Osteocyte (in vitro differentiated cells): ENCODE results near the gene CC2D1B. TPM values are rescaled to one million over a fixed set of nuclear protein-coding genes. Genes with fewer than 3 reads are reported as not detected.

ENCODE experiments used
- DNase-seq: peaks from one replicate; pipeline ENCODE4 v3.0.0; 2021; ENCODE audit warnings: mixed read lengths; ENCODE audit not compliant: unreplicated experiment; ENCODE audit errors: extremely low spot score
- H3K27ac Mint-ChIP-seq: one replicate; pipeline ENCODE4 v1.8.0; 2021; ENCODE audit warnings: mild to moderate bottlenecking, mixed read lengths; ENCODE audit not compliant: unreplicated experiment
- H3K27me3 Mint-ChIP-seq: one replicate; pipeline ENCODE4 v1.8.0; 2021; ENCODE audit warnings: mixed read lengths; ENCODE audit not compliant: unreplicated experiment
- H3K36me3 Mint-ChIP-seq: one replicate; pipeline ENCODE4 v1.8.0; 2021; ENCODE audit warnings: mixed read lengths; ENCODE audit not compliant: unreplicated experiment
- H3K4me1 Mint-ChIP-seq: one replicate; pipeline ENCODE4 v1.8.0; 2021; ENCODE audit warnings: mixed read lengths; ENCODE audit not compliant: unreplicated experiment
- H3K4me3 Mint-ChIP-seq: one replicate; pipeline ENCODE4 v1.8.0; 2021; ENCODE audit warnings: mild to moderate bottlenecking, moderate library complexity, mixed read lengths; ENCODE audit not compliant: unreplicated experiment
- H3K9me3 Mint-ChIP-seq: one replicate; pipeline ENCODE4 v1.8.0; 2021; ENCODE audit warnings: mixed read lengths; ENCODE audit not compliant: unreplicated experiment
- total RNA-seq: library from RNA; stranded (reverse); gene quantifications from 2 replicates; pipeline ENCODE4 v1.2.1, GENCODE V29; 2021
- TF ChIP-seq, protein P1 (sequence below): fragments of 200-600 bp; sonication (generic); IDR thresholded peaks from 2 replicates; pipeline ENCODE4 v1.5.0; 2021; ENCODE audit warnings: antibody characterized with exemption, mild to moderate bottlenecking, moderate library complexity

Gene CC2D1B
- total RNA-seq, 1 donor from 2014 or later: 44.0 TPM

DNA sequence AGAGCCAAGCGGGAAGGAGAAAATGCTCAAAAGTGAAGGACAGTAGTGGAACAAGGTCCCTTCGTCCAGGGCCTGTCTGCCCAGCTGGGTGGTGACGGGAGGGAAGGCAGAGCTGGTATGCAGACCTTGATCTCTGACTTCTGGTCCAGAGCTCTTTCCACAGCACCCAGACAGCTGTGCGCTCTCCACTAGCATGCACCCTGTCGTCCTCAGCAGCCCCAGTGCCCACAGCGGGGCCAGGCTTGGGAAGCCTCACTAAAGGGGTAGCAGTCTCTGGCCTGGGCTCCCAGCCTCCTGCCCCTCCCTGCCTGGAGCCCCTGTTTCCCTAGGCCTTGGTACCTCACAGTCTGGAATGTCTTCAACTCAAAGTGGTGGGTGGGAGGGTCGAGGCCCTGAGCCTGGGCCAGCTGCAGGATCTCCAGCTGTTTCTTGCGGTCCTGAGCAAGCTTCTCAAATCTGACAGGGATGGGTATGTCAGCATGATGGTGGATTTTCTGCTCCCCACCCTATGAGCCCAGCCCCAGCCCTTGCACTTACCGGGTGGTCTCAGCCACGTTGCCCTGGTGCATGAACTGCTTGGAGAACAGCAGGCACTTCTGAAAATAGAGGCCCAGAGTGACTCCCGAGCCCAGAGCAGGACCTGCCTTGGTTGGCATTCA, 10.0 kb downstream of the CC2D1B start:
- Mint-ChIP-seq H3K27ac (no peak overlapping the region), H3K4me3 (no peak overlapping the region), H3K36me3 (peaks cover 63% of the 10 kb centered on the region), H3K27me3 (no peaks in the 10 kb centered on the region), H3K9me3 (no peaks in the 10 kb centered on the region), H3K4me1 (no peaks in the 10 kb centered on the region)
- DNase-seq: no peak
- TF ChIP-seq, protein P1, sequence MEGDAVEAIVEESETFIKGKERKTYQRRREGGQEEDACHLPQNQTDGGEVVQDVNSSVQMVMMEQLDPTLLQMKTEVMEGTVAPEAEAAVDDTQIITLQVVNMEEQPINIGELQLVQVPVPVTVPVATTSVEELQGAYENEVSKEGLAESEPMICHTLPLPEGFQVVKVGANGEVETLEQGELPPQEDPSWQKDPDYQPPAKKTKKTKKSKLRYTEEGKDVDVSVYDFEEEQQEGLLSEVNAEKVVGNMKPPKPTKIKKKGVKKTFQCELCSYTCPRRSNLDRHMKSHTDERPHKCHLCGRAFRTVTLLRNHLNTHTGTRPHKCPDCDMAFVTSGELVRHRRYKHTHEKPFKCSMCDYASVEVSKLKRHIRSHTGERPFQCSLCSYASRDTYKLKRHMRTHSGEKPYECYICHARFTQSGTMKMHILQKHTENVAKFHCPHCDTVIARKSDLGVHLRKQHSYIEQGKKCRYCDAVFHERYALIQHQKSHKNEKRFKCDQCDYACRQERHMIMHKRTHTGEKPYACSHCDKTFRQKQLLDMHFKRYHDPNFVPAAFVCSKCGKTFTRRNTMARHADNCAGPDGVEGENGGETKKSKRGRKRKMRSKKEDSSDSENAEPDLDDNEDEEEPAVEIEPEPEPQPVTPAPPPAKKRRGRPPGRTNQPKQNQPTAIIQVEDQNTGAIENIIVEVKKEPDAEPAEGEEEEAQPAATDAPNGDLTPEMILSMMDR: no peak

DNA sequence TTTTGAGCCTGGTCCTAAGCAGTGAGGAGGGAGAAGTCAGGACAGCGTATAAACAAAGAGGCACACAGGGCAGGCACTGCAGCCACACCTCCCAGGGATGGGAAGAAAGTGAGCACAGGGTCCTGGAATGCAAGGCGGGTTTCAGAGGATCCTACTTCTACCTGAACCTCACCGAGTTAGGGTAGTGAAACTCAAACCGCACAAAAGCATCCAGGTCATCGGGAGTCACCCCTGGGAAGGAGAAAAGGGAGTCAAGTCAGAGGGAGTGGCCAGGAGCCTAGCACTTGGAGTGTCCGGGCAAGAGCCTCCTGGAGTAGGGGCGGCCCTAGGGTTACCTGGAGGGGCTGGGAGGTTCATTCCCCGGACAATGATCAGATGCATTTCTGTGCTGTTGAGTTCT, 10.6 kb downstream of the CC2D1B start:
- Mint-ChIP-seq H3K36me3 (peaks cover 59% of the 10 kb centered on the region), H3K27me3 (no peaks in the 10 kb centered on the region), H3K27ac (no peak overlapping the region), H3K4me3 (no peak overlapping the region), H3K4me1 (no peaks in the 10 kb centered on the region), H3K9me3 (no peaks in the 10 kb centered on the region)
- TF ChIP-seq, protein P1: no peak
- DNase-seq: no peak

DNA sequence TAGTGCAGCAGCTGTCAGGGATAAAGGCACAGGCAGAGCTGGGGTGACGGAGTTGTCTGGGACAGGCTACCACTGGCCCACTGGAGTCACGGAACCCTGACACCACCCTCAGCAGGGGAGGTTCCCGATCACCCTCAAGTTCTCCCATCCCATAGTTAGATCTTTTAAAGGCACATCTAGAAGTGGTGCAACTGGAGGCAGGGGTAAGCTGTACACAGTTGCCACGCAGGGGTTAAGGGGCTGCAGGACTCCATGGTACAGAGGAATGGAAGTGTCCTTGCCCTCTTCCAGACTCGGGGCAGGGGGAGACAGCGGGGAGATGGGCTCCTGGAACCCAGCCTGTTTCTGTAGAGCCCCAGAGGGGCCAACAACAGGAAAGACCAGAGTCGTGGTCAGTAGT, 13.3 kb downstream of the CC2D1B start:
- Mint-ChIP-seq H3K36me3 (peaks cover 43% of the 10 kb centered on the region), H3K27me3 (no peaks in the 10 kb centered on the region), H3K27ac (no peak overlapping the region), H3K4me1 (no peaks in the 10 kb centered on the region), H3K4me3 (no peak overlapping the region), H3K9me3 (no peaks in the 10 kb centered on the region)
- DNase-seq: no peak
- TF ChIP-seq, protein P1: no peak

DNA sequence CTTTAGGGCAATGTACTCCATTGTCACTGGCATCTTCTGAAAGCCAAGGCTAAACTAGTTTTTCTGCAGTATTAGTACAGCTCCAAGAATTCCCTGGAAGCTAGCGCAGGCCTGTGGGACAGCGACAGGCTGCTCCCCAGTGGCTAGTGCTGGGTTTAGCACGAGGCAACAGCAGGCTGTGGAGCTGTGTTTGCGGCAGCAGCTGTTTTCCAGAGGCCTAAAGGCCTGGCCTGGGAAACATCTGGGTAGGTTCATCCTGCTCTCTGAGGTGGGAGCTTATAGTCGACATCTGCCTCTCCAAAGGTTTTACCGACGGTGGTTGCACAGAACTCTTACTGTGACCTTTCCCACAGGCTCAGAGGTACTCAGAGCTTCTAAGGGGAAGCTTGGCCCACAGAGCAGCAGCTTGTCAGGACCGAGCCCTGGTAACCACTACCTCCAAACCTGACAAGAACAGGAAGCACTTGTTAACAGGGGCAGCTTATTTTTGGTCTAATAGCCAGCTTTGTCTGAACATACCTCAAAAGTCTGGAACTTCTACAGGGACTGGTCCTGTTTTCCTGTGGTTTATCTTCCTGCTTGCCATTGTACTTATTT, 17.2 kb downstream of the CC2D1B start:
- TF ChIP-seq, protein P1: peak; percentile 33
- H3K27ac Mint-ChIP-seq: no peak overlapping the region
- peaks cover 28% of the 10 kb centered on the region for H3K36me3 Mint-ChIP-seq
- DNase-seq: no peak
- H3K4me3 Mint-ChIP-seq: no peak overlapping the region
- no peaks in the 10 kb centered on the region for H3K4me1 Mint-ChIP-seq
- H3K9me3 Mint-ChIP-seq: no peaks in the 10 kb centered on the region
- no peaks in the 10 kb centered on the region for H3K27me3 Mint-ChIP-seq

DNA sequence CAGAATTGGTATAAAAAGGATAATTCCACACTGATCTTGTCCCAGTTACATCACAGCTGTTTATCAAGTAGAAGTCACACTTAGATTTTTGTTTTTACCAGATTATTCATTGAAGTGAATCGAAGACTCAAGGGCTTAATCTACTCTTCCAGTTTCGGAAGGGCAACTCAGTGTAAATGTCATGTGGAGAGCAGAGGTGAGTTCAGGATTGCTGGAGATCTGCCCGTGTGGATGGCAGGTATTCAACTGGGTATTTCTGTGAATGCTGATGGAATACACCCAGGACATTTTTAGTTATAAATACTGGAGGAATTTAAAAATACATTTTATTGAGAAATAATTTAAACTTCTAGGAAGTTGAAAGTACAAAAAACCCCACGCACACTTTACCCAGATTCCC, 19.4 kb downstream of the CC2D1B start:
- DNase-seq: no peak
- Mint-ChIP-seq H3K4me3 (no peak overlapping the region), H3K27ac (peak overlapping the region; percentile 4), H3K9me3 (no peaks in the 10 kb centered on the region), H3K36me3 (peaks cover 15% of the 10 kb centered on the region), H3K4me1 (no peaks in the 10 kb centered on the region), H3K27me3 (no peaks in the 10 kb centered on the region)
- TF ChIP-seq, protein P1: no peak
